Chondrocyte (in vitro differentiated cells): ENCODE data around the gene BPHL. TPM values are rescaled to one million over a fixed set of nuclear protein-coding genes. Genes with fewer than 3 reads are reported as not detected.
A peak's percentile ranks its signal among the peaks of the same experiment; 100 is the strongest.

Source experiments
- DNase-seq: peaks from one replicate; pipeline ENCODE4 v3.0.0; 2021; ENCODE audit warnings: mixed read lengths, low spot score
- H3K27ac Mint-ChIP-seq: one replicate; pipeline ENCODE4 v1.8.0; 2021; ENCODE audit warnings: mild to moderate bottlenecking, moderate library complexity, mixed read lengths; ENCODE audit not compliant: unreplicated experiment
- H3K27me3 Mint-ChIP-seq: 2 replicates; pipeline ENCODE4 v1.8.0; 2021; ENCODE audit warnings: low read depth, mixed read lengths
- H3K36me3 Mint-ChIP-seq: 2 replicates; pipeline ENCODE4 v1.8.0; 2021; ENCODE audit warnings: low read depth, mixed read lengths
- H3K4me1 Mint-ChIP-seq: 2 replicates; pipeline ENCODE4 v1.8.0; 2021; ENCODE audit warnings: low read depth, mild to moderate bottlenecking, mixed read lengths
- H3K4me3 Mint-ChIP-seq: one replicate; pipeline ENCODE4 v1.8.0; 2021; ENCODE audit warnings: mild to moderate bottlenecking, moderate library complexity, mixed read lengths; ENCODE audit not compliant: unreplicated experiment
- H3K9me3 Mint-ChIP-seq: 2 replicates; pipeline ENCODE4 v1.8.0; 2021; ENCODE audit warnings: low read depth, mixed read lengths
- CTCF ChIP-seq: fragments of 200-600 bp; sonication (generic); IDR thresholded peaks from 2 replicates; pipeline ENCODE4 v1.5.0; 2021; ENCODE audit warnings: antibody characterized with exemption, mild to moderate bottlenecking, moderate library complexity
- total RNA-seq: library from RNA; stranded (reverse); gene quantifications from 3 replicates; pipeline ENCODE4 v1.2.1, GENCODE V29; 2021

Gene BPHL
- total RNA-seq, 1 donor from 2014 or later, result 26.2 TPM

GRCh38 chr6:3086282-3086946 is 32.1 kb upstream of the BPHL start:
- peaks cover 18% of the 10 kb centered on the region for H3K4me1 Mint-ChIP-seq
- H3K27me3 Mint-ChIP-seq, result no peaks in the 10 kb centered on the region
- no peak for DNase-seq
- no peak for TF ChIP-seq CTCF
- H3K4me3 Mint-ChIP-seq, result no peak overlapping the region
- H3K27ac Mint-ChIP-seq, result no peak overlapping the region
- no peaks in the 10 kb centered on the region for H3K9me3 Mint-ChIP-seq
- H3K36me3 Mint-ChIP-seq, result peaks cover 38% of the 10 kb centered on the region

GRCh38 chr6:3088446-3088845 is 30.1 kb upstream of the BPHL start:
- Mint-ChIP-seq H3K27ac (peak overlapping the region; percentile 80), H3K9me3 (no peaks in the 10 kb centered on the region), H3K27me3 (no peaks in the 10 kb centered on the region), H3K4me3 (no peak overlapping the region), H3K36me3 (peaks cover 28% of the 10 kb centered on the region), H3K4me1 (peaks cover 18% of the 10 kb centered on the region)
- no peak for TF ChIP-seq CTCF
- DNase-seq, result no peak

GRCh38 chr6:3088968-3089367 is 29.5 kb upstream of the BPHL start:
- Mint-ChIP-seq H3K4me3 (no peak overlapping the region), H3K27me3 (no peaks in the 10 kb centered on the region), H3K36me3 (peaks cover 23% of the 10 kb centered on the region), H3K4me1 (peaks cover 18% of the 10 kb centered on the region), H3K9me3 (no peaks in the 10 kb centered on the region), H3K27ac (peak overlapping the region; percentile 80)
- no peak for DNase-seq
- TF ChIP-seq CTCF, result no peak

GRCh38 chr6:3090013-3090412 is 28.5 kb upstream of the BPHL start:
- no peak for TF ChIP-seq CTCF
- H3K4me1 Mint-ChIP-seq, result peaks cover 18% of the 10 kb centered on the region
- H3K4me3 Mint-ChIP-seq, result no peak overlapping the region
- DNase-seq, result no peak
- no peaks in the 10 kb centered on the region for H3K27me3 Mint-ChIP-seq
- peaks cover 21% of the 10 kb centered on the region for H3K36me3 Mint-ChIP-seq
- peak overlapping the region; percentile 58 for H3K27ac Mint-ChIP-seq
- H3K9me3 Mint-ChIP-seq, result no peaks in the 10 kb centered on the region

GRCh38 chr6:3094815-3095214 is 23.7 kb upstream of the BPHL start:
- TF ChIP-seq CTCF, result no peak
- Mint-ChIP-seq H3K9me3 (no peaks in the 10 kb centered on the region), H3K36me3 (peaks cover 16% of the 10 kb centered on the region), H3K27me3 (no peaks in the 10 kb centered on the region), H3K27ac (no peak overlapping the region), H3K4me1 (peaks cover under 1% of the 10 kb centered on the region), H3K4me3 (no peak overlapping the region)
- DNase-seq, result no peak
